Memory B cell (primary cell): Measurements from ENCODE around the gene GFPT1.
"Not testable (repeated sequence)": the region's sequence is repeated elsewhere in the genome, so short reads cannot be mapped to it uniquely, and the experiment has no call there.

Experiments
- ATAC-seq: fragments of 150-1000 bp; cut with Tn5 transposase; 2 replicates; pipeline ENCODE4 v1.10.0; 2021; ENCODE audit warnings: low read depth, mild to moderate bottlenecking, moderate library complexity
- DNase-seq, 2 donors: peaks; one replicate each; pipeline ENCODE4 v3.0.0; 2022; ENCODE audit warnings: low spot score in 2 of 2
- H3K27ac Mint-ChIP-seq: one replicate; pipeline ENCODE4 v1.8.0; 2022; ENCODE audit warnings: mild to moderate bottlenecking, moderate library complexity, mixed read lengths
- H3K27me3 Mint-ChIP-seq: one replicate; pipeline ENCODE4 v1.8.0; 2022; ENCODE audit warnings: mixed read lengths
- H3K36me3 Mint-ChIP-seq: one replicate; pipeline ENCODE4 v1.8.0; 2022; ENCODE audit warnings: mild to moderate bottlenecking, mixed read lengths
- H3K4me1 Mint-ChIP-seq: one replicate; pipeline ENCODE4 v1.8.0; 2022; ENCODE audit warnings: mixed read lengths
- H3K4me3 Mint-ChIP-seq: one replicate; pipeline ENCODE4 v1.8.0; 2022; ENCODE audit warnings: mild to moderate bottlenecking, moderate library complexity, mixed read lengths
- H3K9me3 Mint-ChIP-seq: one replicate; pipeline ENCODE4 v1.8.0; 2022; ENCODE audit warnings: mixed read lengths

Gene GFPT1

GRCh38 chr2:69386789-69387734, at the start of gene GFPT1:
Gene GFPT1, minus strand, starts transcription at chr2:69387227. Its CDS starts 156 bp downstream, at chr2:69387071.
- DNase-seq (peak; percentile 88 to 90), ATAC-seq (peak; percentile 96)
- Mint-ChIP-seq H3K4me3 (peak within 1 kb of the TSS; percentile 96), H3K9me3 (no peaks in the 10 kb centered on the region), H3K27ac (peak within 1 kb of the TSS; percentile 88), H3K36me3 (peaks cover 5% of the 10 kb centered on the region), H3K27me3 (no peaks in the 10 kb centered on the region), H3K4me1 (peaks cover 23% of the 10 kb centered on the region)

- Mint-ChIP-seq H3K36me3 (peaks cover 2% of the 10 kb centered on the region), H3K27ac (peak overlapping the region; percentile 99), H3K4me1 (peaks cover 18% of the 10 kb centered on the region), H3K4me3 (peak overlapping the region; percentile 95), H3K9me3 (peaks cover 3% of the 10 kb centered on the region), H3K27me3 (no peaks in the 10 kb centered on the region)
- peak; percentile 3 for ATAC-seq
- DNase-seq: no peak
Observed at GRCh38 chr2:69436596-69436937, 49.5 kb upstream of the GFPT1 start.

- no peak for ATAC-seq
- Mint-ChIP-seq H3K4me1 (peaks cover 20% of the 10 kb centered on the region), H3K9me3 (peaks cover 3% of the 10 kb centered on the region), H3K27ac (no peak overlapping the region), H3K27me3 (no peaks in the 10 kb centered on the region), H3K4me3 (peak overlapping the region; percentile 53), H3K36me3 (peaks cover 4% of the 10 kb centered on the region)
- no peak for DNase-seq
Observed at GRCh38 chr2:69434753-69435152, 47.7 kb upstream of the GFPT1 start.

- ATAC-seq (no peak), DNase-seq (no peak)
- H3K4me1 Mint-ChIP-seq: peaks cover 4% of the 10 kb centered on the region
- no peak overlapping the region for H3K27ac Mint-ChIP-seq
- H3K27me3 Mint-ChIP-seq: no peaks in the 10 kb centered on the region
- H3K36me3 Mint-ChIP-seq: peaks cover 11% of the 10 kb centered on the region
- H3K9me3 Mint-ChIP-seq: no peaks in the 10 kb centered on the region
- H3K4me3 Mint-ChIP-seq: no peak overlapping the region
Observed at GRCh38 chr2:69429491-69430183, 42.6 kb upstream of the GFPT1 start.

GRCh38 chr2:69428981-69429380, 42.0 kb upstream of the GFPT1 start:
- Mint-ChIP-seq H3K4me3 (no peak overlapping the region), H3K27ac (no peak overlapping the region), H3K27me3 (no peaks in the 10 kb centered on the region), H3K9me3 (no peaks in the 10 kb centered on the region), H3K36me3 (peaks cover 10% of the 10 kb centered on the region), H3K4me1 (peaks cover 2% of the 10 kb centered on the region)
- DNase-seq: no peak
- ATAC-seq: no peak

- no peaks in the 10 kb centered on the region for H3K4me1 Mint-ChIP-seq
- no peak overlapping the region for H3K27ac Mint-ChIP-seq
- no peak overlapping the region for H3K4me3 Mint-ChIP-seq
- DNase-seq: no peak
- H3K9me3 Mint-ChIP-seq: no peaks in the 10 kb centered on the region
- H3K36me3 Mint-ChIP-seq: peaks cover 17% of the 10 kb centered on the region
- H3K27me3 Mint-ChIP-seq: no peaks in the 10 kb centered on the region
- ATAC-seq: no peak
Observed at GRCh38 chr2:69424419-69424818, 37.4 kb upstream of the GFPT1 start.

GRCh38 chr2:69422198-69422597, 35.2 kb upstream of the GFPT1 start:
- H3K27me3 Mint-ChIP-seq: no peaks in the 10 kb centered on the region

GRCh38 chr2:69419111-69419510, 32.1 kb upstream of the GFPT1 start:
- not testable (repeated sequence) for H3K27ac Mint-ChIP-seq, H3K9me3 Mint-ChIP-seq, H3K27me3 Mint-ChIP-seq, ATAC-seq, H3K4me1 Mint-ChIP-seq, DNase-seq, H3K4me3 Mint-ChIP-seq
- H3K36me3 Mint-ChIP-seq: peaks cover 20% of the 10 kb centered on the region

More at GRCh38 chr2:69422198-69422597, 35.2 kb upstream of the GFPT1 start:
- Mint-ChIP-seq H3K4me1 (no peaks in the 10 kb centered on the region), H3K9me3 (no peaks in the 10 kb centered on the region), H3K27ac (peak overlapping the region; percentile 63), H3K4me3 (no peak overlapping the region), H3K36me3 (peaks cover 14% of the 10 kb centered on the region)
- no peak for DNase-seq
- no peak for ATAC-seq

GRCh38 chr2:69416147-69416546, 29.1 kb upstream of the GFPT1 start:
- ATAC-seq (no peak), DNase-seq (no peak)
- H3K27ac Mint-ChIP-seq: no peak overlapping the region
- H3K9me3 Mint-ChIP-seq: no peaks in the 10 kb centered on the region
- peaks cover 18% of the 10 kb centered on the region for H3K36me3 Mint-ChIP-seq
- H3K4me1 Mint-ChIP-seq: no peaks in the 10 kb centered on the region
- no peak overlapping the region for H3K4me3 Mint-ChIP-seq
- H3K27me3 Mint-ChIP-seq: no peaks in the 10 kb centered on the region

- no peak for DNase-seq
- no peak overlapping the region for H3K27ac Mint-ChIP-seq
- H3K36me3 Mint-ChIP-seq: peaks cover 20% of the 10 kb centered on the region
Observed at GRCh38 chr2:69411120-69411519, 24.1 kb upstream of the GFPT1 start.

GRCh38 chr2:69405306-69405705, 18.3 kb upstream of the GFPT1 start:
- no peaks in the 10 kb centered on the region for H3K4me1 Mint-ChIP-seq
- H3K36me3 Mint-ChIP-seq: peaks cover 33% of the 10 kb centered on the region
- no peak overlapping the region for H3K27ac Mint-ChIP-seq
- ATAC-seq (no peak), DNase-seq (no peak)
- H3K4me3 Mint-ChIP-seq: no peak overlapping the region
- H3K27me3 Mint-ChIP-seq: no peaks in the 10 kb centered on the region
- peaks cover 2% of the 10 kb centered on the region for H3K9me3 Mint-ChIP-seq

More at GRCh38 chr2:69411120-69411519, 24.1 kb upstream of the GFPT1 start:
- Mint-ChIP-seq H3K4me3 (no peak overlapping the region), H3K4me1 (no peaks in the 10 kb centered on the region), H3K27me3 (no peaks in the 10 kb centered on the region), H3K9me3 (no peaks in the 10 kb centered on the region)
- no peak for ATAC-seq

- no peak overlapping the region for H3K4me3 Mint-ChIP-seq
- H3K4me1 Mint-ChIP-seq: no peaks in the 10 kb centered on the region
- no peak overlapping the region for H3K27ac Mint-ChIP-seq
- peaks cover 30% of the 10 kb centered on the region for H3K36me3 Mint-ChIP-seq
- DNase-seq: no peak
- ATAC-seq: no peak
- H3K9me3 Mint-ChIP-seq: peaks cover 2% of the 10 kb centered on the region
- H3K27me3 Mint-ChIP-seq: no peaks in the 10 kb centered on the region
Observed at GRCh38 chr2:69400121-69400520, 13.1 kb upstream of the GFPT1 start.

- H3K27me3 Mint-ChIP-seq: no peaks in the 10 kb centered on the region
- ATAC-seq: no peak
- DNase-seq: no peak
- H3K4me3 Mint-ChIP-seq: no peak overlapping the region
- H3K4me1 Mint-ChIP-seq: no peaks in the 10 kb centered on the region
- peaks cover 28% of the 10 kb centered on the region for H3K36me3 Mint-ChIP-seq
- no peak overlapping the region for H3K27ac Mint-ChIP-seq
- no peaks in the 10 kb centered on the region for H3K9me3 Mint-ChIP-seq
Observed at GRCh38 chr2:69397234-69397633, 10.2 kb upstream of the GFPT1 start.

GRCh38 chr2:69395866-69396265, 8.8 kb upstream of the GFPT1 start:
- Mint-ChIP-seq H3K27ac (no peak overlapping the region), H3K4me3 (no peak overlapping the region), H3K36me3 (peaks cover 26% of the 10 kb centered on the region), H3K27me3 (no peaks in the 10 kb centered on the region), H3K4me1 (no peaks in the 10 kb centered on the region), H3K9me3 (no peaks in the 10 kb centered on the region)
- DNase-seq (no peak), ATAC-seq (no peak)
